Central memory CD8-positive, alpha-beta T cell (primary cell): ENCODE data around the gene C17orf114.
A peak's percentile ranks its signal among the peaks of the same experiment; 100 is the strongest.

Experiments used
- ATAC-seq: fragments of 150-1000 bp; cut with Tn5 transposase; replicated peaks from 2 replicates; pipeline ENCODE4 v1.10.0; 2022; ENCODE audit warnings: mild to moderate bottlenecking, moderate FRiP score, moderate number of reproducible peaks; ENCODE audit not compliant: poor library complexity, severe bottlenecking; ENCODE audit errors: extremely low read depth
- DNase-seq, 2 donors: peaks; one replicate each; pipeline ENCODE4 v3.0.0; 2021; ENCODE audit warnings: low spot score in 2 of 2
- H3K27ac Mint-ChIP-seq: one replicate; pipeline ENCODE4 v1.8.0; 2022; ENCODE audit warnings: low read depth, mild to moderate bottlenecking, moderate library complexity, mixed read lengths
- H3K27me3 Mint-ChIP-seq: one replicate; pipeline ENCODE4 v1.8.0; 2022; ENCODE audit warnings: mixed read lengths
- H3K36me3 Mint-ChIP-seq: one replicate; pipeline ENCODE4 v1.8.0; 2022; ENCODE audit warnings: mild to moderate bottlenecking, moderate library complexity, mixed read lengths; ENCODE audit not compliant: insufficient read depth
- H3K4me1 Mint-ChIP-seq: one replicate; pipeline ENCODE4 v1.8.0; 2022; ENCODE audit warnings: mixed read lengths
- H3K4me3 Mint-ChIP-seq: one replicate; pipeline ENCODE4 v1.8.0; 2022; ENCODE audit warnings: mild to moderate bottlenecking, moderate library complexity, mixed read lengths
- H3K9me3 Mint-ChIP-seq: one replicate; pipeline ENCODE4 v1.8.0; 2022; ENCODE audit warnings: mixed read lengths

The C17orf114 gene

DNA sequence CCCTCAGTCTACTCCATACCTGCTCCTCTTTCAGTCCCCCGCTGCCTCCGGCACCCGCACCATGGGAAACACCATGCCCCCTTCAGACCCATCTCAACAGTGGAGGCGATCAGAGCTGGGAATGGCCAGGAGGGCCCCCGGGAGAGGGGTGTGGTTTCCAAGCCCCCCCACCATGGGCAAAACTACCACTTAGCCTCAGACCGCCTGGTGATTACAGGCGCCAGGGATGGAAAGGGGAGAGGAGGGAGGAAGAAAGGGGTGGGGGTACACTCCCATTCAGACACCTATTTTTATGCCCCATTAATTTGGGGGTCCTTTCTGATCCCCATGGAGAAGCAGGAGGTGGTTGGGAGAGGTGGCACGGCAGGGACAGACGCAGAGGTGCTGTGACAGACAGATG lies at the start of gene C17orf114:
TSS of gene C17orf114 (minus strand) at position 101 of the 400 bp plus-strand sequence.
- no peak for DNase-seq
- Mint-ChIP-seq H3K4me3 (no peak within 1 kb of the TSS), H3K27me3 (no peaks in the 10 kb centered on the region), H3K9me3 (no peaks in the 10 kb centered on the region), H3K36me3 (peaks cover 11% of the 10 kb centered on the region), H3K27ac (no peak within 1 kb of the TSS), H3K4me1 (peaks cover 4% of the 10 kb centered on the region)
- no peak for ATAC-seq

DNA sequence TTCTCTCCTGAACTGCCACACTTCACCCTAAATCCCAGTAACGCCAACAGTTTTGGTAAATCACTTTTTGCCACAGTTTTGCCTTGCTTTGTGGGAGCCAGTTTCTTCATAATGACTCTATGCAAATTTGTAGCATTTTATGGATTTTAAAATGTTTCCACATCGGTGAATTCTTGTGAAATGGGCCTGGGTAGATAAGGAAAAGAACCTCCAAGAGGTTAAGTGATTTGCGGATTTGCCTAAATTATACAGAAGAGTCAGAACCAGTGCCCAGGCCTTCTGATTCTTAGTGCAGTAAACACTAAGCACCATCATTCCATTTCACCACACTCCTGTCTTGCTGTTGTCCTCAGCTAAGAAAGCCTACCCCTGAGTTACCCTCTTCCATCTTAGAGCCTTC lies 49.0 kb upstream of the C17orf114 start:
- no peak for DNase-seq
- no peak for ATAC-seq
- H3K36me3 Mint-ChIP-seq = peaks cover 26% of the 10 kb centered on the region
- H3K4me1 Mint-ChIP-seq = peaks cover 55% of the 10 kb centered on the region
- no peaks in the 10 kb centered on the region for H3K27me3 Mint-ChIP-seq
- H3K9me3 Mint-ChIP-seq = peaks cover 6% of the 10 kb centered on the region
- H3K4me3 Mint-ChIP-seq = no peak overlapping the region
- H3K27ac Mint-ChIP-seq = peak overlapping the region; percentile 80

- H3K27me3 Mint-ChIP-seq = no peaks in the 10 kb centered on the region
- no peak overlapping the region for H3K27ac Mint-ChIP-seq
- DNase-seq (no peak), ATAC-seq (no peak)
- peaks cover 23% of the 10 kb centered on the region for H3K36me3 Mint-ChIP-seq
- peaks cover 6% of the 10 kb centered on the region for H3K9me3 Mint-ChIP-seq
- peaks cover 60% of the 10 kb centered on the region for H3K4me1 Mint-ChIP-seq
- H3K4me3 Mint-ChIP-seq = no peak overlapping the region
Measured at GRCh38 chr17:4850246-4850645, 48.1 kb upstream of the C17orf114 start.

DNA sequence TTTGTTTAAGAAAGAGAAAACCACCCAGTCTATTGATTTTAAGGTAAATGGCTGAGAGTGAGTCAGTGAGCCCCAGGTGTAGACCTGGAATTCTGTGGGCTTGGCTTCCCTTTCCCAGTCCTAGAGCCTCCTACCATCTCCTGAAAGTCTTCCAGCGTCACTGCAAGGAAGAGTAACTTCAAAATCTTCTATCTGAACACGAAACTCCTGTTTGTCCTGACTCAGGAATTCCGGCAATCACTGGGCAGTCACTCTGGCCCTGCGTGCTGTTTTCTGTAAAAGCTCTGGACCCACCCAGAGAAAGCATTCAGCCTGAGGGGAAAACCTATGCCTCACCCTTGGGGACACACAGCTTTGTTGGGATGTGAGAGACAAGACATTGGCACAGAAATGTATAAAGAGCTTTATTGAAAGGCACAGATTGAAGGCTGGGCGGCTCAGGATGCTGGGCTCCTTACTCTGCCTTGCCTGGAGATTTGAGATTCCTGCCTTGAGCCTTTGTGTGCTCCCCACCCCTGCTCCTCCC lies 46.9 kb upstream of the C17orf114 start:
- no peak for DNase-seq
- Mint-ChIP-seq H3K36me3 (peaks cover 17% of the 10 kb centered on the region), H3K4me1 (peaks cover 64% of the 10 kb centered on the region), H3K27ac (no peak overlapping the region), H3K4me3 (no peak overlapping the region), H3K9me3 (peaks cover 6% of the 10 kb centered on the region), H3K27me3 (no peaks in the 10 kb centered on the region)
- no peak for ATAC-seq

GRCh38 chr17:4846635-4847390 lies 44.7 kb upstream of the C17orf114 start:
- H3K9me3 Mint-ChIP-seq = no peaks in the 10 kb centered on the region
- peaks cover 61% of the 10 kb centered on the region for H3K4me1 Mint-ChIP-seq
- ATAC-seq (no peak), DNase-seq (no peak)
- no peaks in the 10 kb centered on the region for H3K36me3 Mint-ChIP-seq
- no peak overlapping the region for H3K27ac Mint-ChIP-seq
- no peak overlapping the region for H3K4me3 Mint-ChIP-seq
- no peaks in the 10 kb centered on the region for H3K27me3 Mint-ChIP-seq

DNA sequence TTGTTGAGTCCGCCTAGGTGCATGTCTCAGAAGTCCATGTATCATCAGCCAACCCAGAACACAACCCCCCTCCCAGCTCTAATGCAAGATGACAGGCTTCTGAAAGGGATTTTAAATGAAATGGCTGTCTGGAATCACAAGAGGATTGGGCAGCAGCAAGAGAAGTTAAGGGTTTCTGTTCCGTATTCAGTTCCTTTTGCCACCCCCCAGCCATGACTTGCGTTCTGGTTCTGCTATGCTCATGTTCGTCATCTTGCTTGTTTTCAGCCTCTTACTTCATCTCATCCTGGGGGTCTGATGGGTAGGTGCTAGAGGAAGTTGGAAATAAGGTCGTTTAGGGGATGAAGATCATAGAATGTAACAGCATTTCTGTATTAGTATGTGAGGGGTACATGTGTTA lies 43.0 kb upstream of the C17orf114 start:
- H3K4me1 Mint-ChIP-seq = peaks cover 61% of the 10 kb centered on the region
- DNase-seq (no peak), ATAC-seq (no peak)
- no peaks in the 10 kb centered on the region for H3K9me3 Mint-ChIP-seq
- no peak overlapping the region for H3K27ac Mint-ChIP-seq
- H3K27me3 Mint-ChIP-seq = no peaks in the 10 kb centered on the region
- peaks cover 7% of the 10 kb centered on the region for H3K36me3 Mint-ChIP-seq
- H3K4me3 Mint-ChIP-seq = no peak overlapping the region

- DNase-seq (no peak), ATAC-seq (no peak)
- peaks cover 62% of the 10 kb centered on the region for H3K4me1 Mint-ChIP-seq
- no peak overlapping the region for H3K4me3 Mint-ChIP-seq
- no peaks in the 10 kb centered on the region for H3K27me3 Mint-ChIP-seq
- H3K27ac Mint-ChIP-seq = no peak overlapping the region
- no peaks in the 10 kb centered on the region for H3K9me3 Mint-ChIP-seq
- H3K36me3 Mint-ChIP-seq = peaks cover 7% of the 10 kb centered on the region
Measured at GRCh38 chr17:4843321-4844000, 41.3 kb upstream of the C17orf114 start.

DNA sequence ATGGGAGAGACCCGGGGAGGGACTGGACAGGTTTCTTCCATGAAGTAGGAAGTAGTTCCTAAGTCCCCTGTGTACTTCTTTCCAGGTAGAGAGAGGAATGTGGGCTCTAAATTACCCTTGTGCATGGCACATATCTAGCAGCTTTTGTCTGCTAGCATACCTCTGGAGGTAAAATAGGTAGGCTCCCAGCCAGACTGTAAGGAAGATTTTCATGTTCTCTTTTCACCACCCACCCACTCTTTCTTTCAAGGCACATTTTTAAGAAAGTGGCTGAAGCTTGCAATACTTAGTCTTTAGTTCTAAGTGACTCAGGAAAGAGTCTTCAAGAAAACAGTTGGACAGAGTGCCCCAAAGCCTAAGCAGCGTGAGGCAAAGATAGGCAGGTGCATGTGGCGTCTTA lies 40.2 kb upstream of the C17orf114 start:
- Mint-ChIP-seq H3K9me3 (no peaks in the 10 kb centered on the region), H3K27ac (no peak overlapping the region), H3K27me3 (no peaks in the 10 kb centered on the region), H3K36me3 (peaks cover 7% of the 10 kb centered on the region), H3K4me1 (peaks cover 61% of the 10 kb centered on the region), H3K4me3 (no peak overlapping the region)
- ATAC-seq = no peak
- DNase-seq = no peak

DNA sequence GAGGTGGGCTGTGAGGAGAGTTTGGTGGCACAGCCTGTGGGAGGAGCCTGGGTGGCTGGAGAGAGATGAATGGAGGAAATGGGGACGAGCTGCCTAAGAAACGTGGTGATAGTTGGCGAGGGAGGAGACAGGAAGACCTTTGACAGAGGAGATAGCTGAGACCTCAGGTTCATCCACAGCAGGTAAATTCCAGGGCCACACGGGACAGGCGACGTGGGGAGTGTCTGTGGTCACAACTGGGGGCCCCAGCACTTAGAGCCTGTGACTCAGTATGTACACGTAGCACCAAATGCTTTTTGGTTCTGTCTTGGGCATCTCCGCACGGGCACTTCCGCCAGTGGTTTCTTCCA lies 38.7 kb upstream of the C17orf114 start:
- DNase-seq (no peak), ATAC-seq (no peak)
- H3K9me3 Mint-ChIP-seq = no peaks in the 10 kb centered on the region
- H3K4me1 Mint-ChIP-seq = peaks cover 66% of the 10 kb centered on the region
- H3K27ac Mint-ChIP-seq = peak overlapping the region; percentile 45
- H3K36me3 Mint-ChIP-seq = peaks cover 7% of the 10 kb centered on the region
- H3K4me3 Mint-ChIP-seq = no peak overlapping the region
- H3K27me3 Mint-ChIP-seq = no peaks in the 10 kb centered on the region

GRCh38 chr17:4839965-4840892 lies 38.1 kb upstream of the C17orf114 start:
- H3K27me3 Mint-ChIP-seq = no peaks in the 10 kb centered on the region
- no peak for ATAC-seq
- H3K9me3 Mint-ChIP-seq = no peaks in the 10 kb centered on the region
- no peak for DNase-seq
- H3K36me3 Mint-ChIP-seq = peaks cover 7% of the 10 kb centered on the region
- H3K4me1 Mint-ChIP-seq = peaks cover 66% of the 10 kb centered on the region
- peak overlapping the region; percentile 3 for H3K4me3 Mint-ChIP-seq
- peak overlapping the region; percentile 45 for H3K27ac Mint-ChIP-seq

GRCh38 chr17:4839221-4839620 lies 37.1 kb upstream of the C17orf114 start:
- no peak for DNase-seq
- H3K36me3 Mint-ChIP-seq = peaks cover 9% of the 10 kb centered on the region
- peaks cover 65% of the 10 kb centered on the region for H3K4me1 Mint-ChIP-seq
- ATAC-seq = no peak
- no peak overlapping the region for H3K4me3 Mint-ChIP-seq
- H3K9me3 Mint-ChIP-seq = no peaks in the 10 kb centered on the region
- H3K27me3 Mint-ChIP-seq = no peaks in the 10 kb centered on the region
- H3K27ac Mint-ChIP-seq = no peak overlapping the region

- H3K36me3 Mint-ChIP-seq = peaks cover 13% of the 10 kb centered on the region
- no peaks in the 10 kb centered on the region for H3K9me3 Mint-ChIP-seq
- no peak overlapping the region for H3K4me3 Mint-ChIP-seq
- H3K27me3 Mint-ChIP-seq = no peaks in the 10 kb centered on the region
- H3K27ac Mint-ChIP-seq = no peak overlapping the region
- ATAC-seq (no peak), DNase-seq (no peak)
- H3K4me1 Mint-ChIP-seq = peaks cover 70% of the 10 kb centered on the region
Measured at GRCh38 chr17:4838309-4838785, 36.2 kb upstream of the C17orf114 start.
